Upper lobe of left lung (tissue), 6 donors: ENCODE results near the gene ADD2. TPM values are rescaled to one million over a fixed set of nuclear protein-coding genes. Genes with fewer than 3 reads are reported as not detected.
A peak's percentile ranks its signal among the peaks of the same experiment; 100 is the strongest.

ENCODE experiments used
- ATAC-seq, 2 donors: fragments of 200-7000 bp; cut with Tn5 transposase; one replicate each; pipeline ENCODE4 v1.9.1; 2022; ENCODE audit warnings: mild to moderate bottlenecking in 2 of 2, moderate library complexity in 2 of 2; ENCODE audit not compliant: low FRiP score in 2 of 2
- DNase-seq, 2 donors: peaks; one replicate each; pipeline ENCODE4 v3.0.0-alpha.2; 2019 to 2020
- H3K27ac ChIP-seq, 4 donors: fragments of 200-600 bp; sonication (generic); one replicate each; pipeline ENCODE4 v1.5.1; 2016 to 2019
- H3K27me3 ChIP-seq, 4 donors: fragments of 200-600 bp; sonication (generic); one replicate each; pipeline ENCODE4 v1.5.1; 2017 to 2019
- H3K36me3 ChIP-seq, 4 donors: fragments of 200-600 bp; sonication (generic); one replicate each; pipeline ENCODE4 v1.5.1; 2016 to 2019
- H3K4me1 ChIP-seq, 4 donors: fragments of 200-600 bp; sonication (generic); one replicate each; pipeline ENCODE4 v1.5.1; 2018 to 2019
- H3K4me3 ChIP-seq, 4 donors: fragments of 200-600 bp; sonication (generic); one replicate each; pipeline ENCODE4 v1.5.1; 2017 to 2019; ENCODE audit warnings: mild to moderate bottlenecking in 2 of 4, moderate library complexity in 1 of 4
- H3K9me3 ChIP-seq, 4 donors: fragments of 200-600 bp; sonication (generic); one replicate each; pipeline ENCODE4 v1.5.1; 2018 to 2019
- EP300 ChIP-seq, 4 donors: sonication (generic); formaldehyde crosslinking; IDR thresholded peaks; one replicate each; pipeline ENCODE4 v1.5.1; 2017; ENCODE audit warnings: antibody characterized with exemption in 4 of 4, control low read depth in 2 of 4
- POLR2A ChIP-seq, 4 donors: fragments of 450-650 bp; IDR thresholded peaks; one replicate each; pipeline ENCODE4 v1.5.1; 2016 to 2017; ENCODE audit warnings: antibody characterized with exemption in 4 of 4, mild to moderate bottlenecking in 2 of 4
- POLR2AphosphoS5 ChIP-seq, 2 donors: sonication (generic); formaldehyde crosslinking; IDR thresholded peaks; one replicate each; pipeline ENCODE4 v1.5.1; 2017; ENCODE audit warnings: antibody characterized with exemption in 2 of 2
- WGBS, 2 donors: methylation state at CpG; one replicate each; pipeline ENCODE4 v1.1.5; 2017 to 2018; 5-methylcytosine and 5-hydroxymethylcytosine counted together
- total RNA-seq, 6 donors: library from RNA; depleted of rRNA in 4 of 6; stranded (reverse); fragments of >200 nt in 4 of 6; gene quantifications; one replicate each; pipeline versions ENCODE4 v1.1.0 to v1.2.1, GENCODE V29; 2016 to 2021
- TF ChIP-seq, protein P1 (sequence below), 6 experiments: fragments of 450-650 bp in 4 of 6; fragments of 200-600 bp in 2 of 6; sonication (generic) in 2 of 6; IDR thresholded peaks; one replicate each; pipeline ENCODE4 v1.5.1; 2016 to 2019; ENCODE audit warnings: antibody characterized with exemption in 6 of 6
- donor health status: DM: no; HTN: no; CAD: no; lungs with moderate emphysema.
- donor health status: DM: no; HTN: yes; CAD: no; lungs with severe emphysema.

Gene ADD2
- total RNA-seq, 6 donors from 2014 or later: under 0.01 to 3.3 (median 0.50) TPM

DNA sequence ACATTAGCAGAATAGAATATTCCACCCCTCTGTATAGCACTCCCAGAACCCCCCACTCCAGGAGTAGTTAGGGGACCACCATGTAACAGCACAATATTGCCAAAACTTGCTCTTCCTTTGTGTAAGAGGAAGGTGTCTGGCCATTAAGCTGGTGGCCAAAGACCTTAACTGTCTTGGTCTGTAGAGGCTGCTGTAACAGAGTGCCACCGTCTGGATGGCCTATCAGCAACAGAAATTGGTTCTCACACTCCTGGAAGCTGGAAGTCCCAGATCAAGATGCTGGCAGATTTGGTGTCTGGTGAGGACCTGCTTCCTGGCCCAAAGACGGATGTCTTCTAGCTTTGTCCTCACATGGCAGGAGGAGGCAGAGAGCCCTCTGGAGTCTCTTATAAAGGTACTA is 152.8 kb downstream of the ADD2 start:
- DNase-seq: no peak
- WGBS, 2 donors: 71% methylated on average over 2 of the region's 2 CpGs; no CpG with 5 or more reads in 1 of the 2 donors
- TF ChIP-seq POLR2AphosphoS5 (IDR thresholded peaks at IDR 0.05): no peak
- TF ChIP-seq, protein P1, sequence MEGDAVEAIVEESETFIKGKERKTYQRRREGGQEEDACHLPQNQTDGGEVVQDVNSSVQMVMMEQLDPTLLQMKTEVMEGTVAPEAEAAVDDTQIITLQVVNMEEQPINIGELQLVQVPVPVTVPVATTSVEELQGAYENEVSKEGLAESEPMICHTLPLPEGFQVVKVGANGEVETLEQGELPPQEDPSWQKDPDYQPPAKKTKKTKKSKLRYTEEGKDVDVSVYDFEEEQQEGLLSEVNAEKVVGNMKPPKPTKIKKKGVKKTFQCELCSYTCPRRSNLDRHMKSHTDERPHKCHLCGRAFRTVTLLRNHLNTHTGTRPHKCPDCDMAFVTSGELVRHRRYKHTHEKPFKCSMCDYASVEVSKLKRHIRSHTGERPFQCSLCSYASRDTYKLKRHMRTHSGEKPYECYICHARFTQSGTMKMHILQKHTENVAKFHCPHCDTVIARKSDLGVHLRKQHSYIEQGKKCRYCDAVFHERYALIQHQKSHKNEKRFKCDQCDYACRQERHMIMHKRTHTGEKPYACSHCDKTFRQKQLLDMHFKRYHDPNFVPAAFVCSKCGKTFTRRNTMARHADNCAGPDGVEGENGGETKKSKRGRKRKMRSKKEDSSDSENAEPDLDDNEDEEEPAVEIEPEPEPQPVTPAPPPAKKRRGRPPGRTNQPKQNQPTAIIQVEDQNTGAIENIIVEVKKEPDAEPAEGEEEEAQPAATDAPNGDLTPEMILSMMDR (IDR thresholded peaks at IDR 0.05): no peak
- no peak for TF ChIP-seq EP300 (IDR thresholded peaks at IDR 0.05)
- TF ChIP-seq POLR2A (IDR thresholded peaks at IDR 0.05): no peak
- no peak overlapping the region for H3K4me3 ChIP-seq
- ATAC-seq: no peak
- no peaks in the 10 kb centered on the region for H3K36me3 ChIP-seq
- H3K4me1 ChIP-seq: no peaks in the 10 kb centered on the region
- no peak overlapping the region for H3K27ac ChIP-seq
- no peaks in the 10 kb centered on the region for H3K9me3 ChIP-seq
- H3K27me3 ChIP-seq: no peaks in the 10 kb centered on the region

DNA sequence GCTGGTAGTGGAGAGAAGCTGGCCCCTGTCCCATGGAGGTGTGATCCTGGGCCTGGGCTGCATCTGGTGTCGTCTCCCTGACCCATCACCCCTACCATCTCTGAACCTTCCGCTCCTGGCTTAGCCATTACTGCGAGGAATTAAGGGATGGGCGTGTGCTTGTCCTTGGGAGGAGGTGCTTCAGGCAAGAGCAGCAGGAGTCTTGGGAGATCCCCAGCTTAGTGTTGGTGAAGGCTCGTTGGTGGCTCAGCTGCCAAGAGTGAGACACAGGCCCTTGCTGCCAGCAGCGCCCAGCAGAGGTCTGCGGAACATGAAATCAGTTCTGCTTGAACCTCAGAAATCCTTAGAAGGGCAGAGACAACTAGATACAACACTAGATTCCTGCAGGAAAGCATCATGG is 154.5 kb downstream of the ADD2 start:
- no peaks in the 10 kb centered on the region for H3K36me3 ChIP-seq
- ATAC-seq: no peak
- no peak overlapping the region for H3K4me3 ChIP-seq
- no peak overlapping the region for H3K27ac ChIP-seq
- no peaks in the 10 kb centered on the region for H3K9me3 ChIP-seq
- WGBS, 2 donors: 81 to 86% methylated on average over 7 of the region's 7 CpGs
- TF ChIP-seq, protein P1 (IDR thresholded peaks at IDR 0.05): no peak
- TF ChIP-seq POLR2A (IDR thresholded peaks at IDR 0.05) (no peak), EP300 (IDR thresholded peaks at IDR 0.05) (no peak), POLR2AphosphoS5 (IDR thresholded peaks at IDR 0.05) (no peak)
- H3K4me1 ChIP-seq: no peaks in the 10 kb centered on the region
- DNase-seq: peak in 1 of 2 donors; percentile 10
- H3K27me3 ChIP-seq: no peaks in the 10 kb centered on the region

DNA sequence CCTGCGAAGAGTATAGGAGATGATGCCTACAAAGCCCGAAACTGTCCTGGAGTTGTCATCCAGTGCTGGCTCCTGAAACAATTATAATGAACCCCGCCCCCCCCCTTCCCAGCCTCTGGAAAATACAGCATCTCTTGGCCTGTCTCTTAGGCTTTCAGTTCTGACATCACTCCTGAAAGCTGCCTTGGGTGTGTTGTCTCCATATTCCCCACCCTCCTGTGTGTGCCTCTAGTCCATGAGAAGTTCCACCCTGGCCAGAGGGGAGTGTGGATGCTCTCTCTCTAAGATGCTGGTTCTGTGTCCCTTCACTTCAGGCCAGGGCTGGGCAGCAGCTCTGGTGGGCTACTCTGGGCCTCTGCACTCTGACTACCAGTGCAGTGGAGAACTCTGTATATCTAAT is 155.4 kb downstream of the ADD2 start:
- ATAC-seq (no peak), DNase-seq (no peak)
- Histone ChIP-seq H3K36me3 (no peaks in the 10 kb centered on the region), H3K9me3 (no peaks in the 10 kb centered on the region), H3K4me3 (no peak overlapping the region), H3K27ac (no peak overlapping the region), H3K4me1 (no peaks in the 10 kb centered on the region), H3K27me3 (no peaks in the 10 kb centered on the region)
- WGBS, 2 donors: 88 to 90% methylated on average over 3 of the region's 3 CpGs
- TF ChIP-seq, protein P1 (IDR thresholded peaks at IDR 0.05): no peak
- TF ChIP-seq POLR2A (IDR thresholded peaks at IDR 0.05): no peak
- TF ChIP-seq EP300 (IDR thresholded peaks at IDR 0.05): no peak
- no peak for TF ChIP-seq POLR2AphosphoS5 (IDR thresholded peaks at IDR 0.05)

DNA sequence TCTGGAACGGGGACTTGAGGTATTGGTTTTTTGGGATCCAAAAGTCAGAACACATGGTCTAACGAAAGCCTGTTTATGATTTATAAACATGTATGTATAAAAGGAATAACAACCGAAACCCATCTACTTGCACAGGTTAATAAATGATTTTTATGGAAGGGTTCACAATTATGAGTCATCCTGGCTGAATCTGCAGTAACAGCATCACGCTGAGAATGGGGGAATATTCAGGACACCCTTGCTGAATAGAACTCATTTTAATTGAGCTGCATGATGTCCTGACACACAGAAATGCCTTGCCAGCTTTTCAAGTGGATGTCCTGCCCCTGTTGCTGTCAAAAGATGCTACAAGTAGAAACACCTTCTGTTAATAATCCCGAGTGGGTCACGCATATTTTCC is 159.6 kb downstream of the ADD2 start:
- Histone ChIP-seq H3K9me3 (no peaks in the 10 kb centered on the region), H3K36me3 (no peaks in the 10 kb centered on the region), H3K27me3 (no peaks in the 10 kb centered on the region), H3K27ac (no peak overlapping the region), H3K4me3 (no peak overlapping the region), H3K4me1 (no peaks in the 10 kb centered on the region)
- TF ChIP-seq POLR2A (IDR thresholded peaks at IDR 0.05) (no peak), EP300 (IDR thresholded peaks at IDR 0.05) (no peak), POLR2AphosphoS5 (IDR thresholded peaks at IDR 0.05) (no peak)
- TF ChIP-seq, protein P1 (IDR thresholded peaks at IDR 0.05): no peak
- ATAC-seq (no peak), DNase-seq (no peak)
- 85 to 87% methylated on average over 6 of the region's 6 CpGs for WGBS, 2 donors

DNA sequence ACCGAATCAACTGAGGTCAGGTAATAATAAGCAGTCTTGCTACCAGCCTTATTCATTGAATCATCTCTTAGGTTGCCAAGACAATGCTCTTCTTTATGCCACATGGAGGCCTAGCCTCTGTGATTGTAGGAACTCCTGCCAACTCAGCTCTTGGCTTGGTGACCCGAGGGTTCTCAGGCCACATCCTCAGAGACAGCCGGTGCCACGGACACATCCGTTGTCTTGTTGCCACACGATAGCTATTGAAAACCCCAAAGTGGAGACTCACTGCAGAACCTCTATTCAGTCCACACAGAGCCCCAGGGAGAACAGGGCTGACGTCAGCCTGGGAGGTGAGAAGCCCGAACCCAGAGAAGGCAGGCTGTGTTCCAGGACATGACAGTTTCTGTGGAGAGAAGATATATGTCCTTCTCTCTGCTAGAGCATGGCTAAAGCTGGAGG is 160.9 kb downstream of the ADD2 start:
- TF ChIP-seq EP300 (IDR thresholded peaks at IDR 0.05) (no peak), POLR2AphosphoS5 (IDR thresholded peaks at IDR 0.05) (no peak), POLR2A (IDR thresholded peaks at IDR 0.05) (no peak)
- TF ChIP-seq, protein P1 (IDR thresholded peaks at IDR 0.05): no peak
- Histone ChIP-seq H3K27ac (no peak overlapping the region), H3K4me1 (no peaks in the 10 kb centered on the region), H3K36me3 (no peaks in the 10 kb centered on the region), H3K9me3 (no peaks in the 10 kb centered on the region), H3K4me3 (no peak overlapping the region), H3K27me3 (no peaks in the 10 kb centered on the region)
- WGBS, 2 donors: 88 to 89% methylated on average over 8 of the region's 8 CpGs
- DNase-seq (no peak), ATAC-seq (no peak)
